Mucosa of rectum (tissue), 2 donors: Measurements from ENCODE around the gene XRCC4.
"Not testable (repeated sequence)": the region's sequence is repeated elsewhere in the genome, so short reads cannot be mapped to it uniquely, and the experiment has no call there.

Experiments
- H3K27ac ChIP-seq, 2 donors: one replicate each; pipeline ENCODE4 v1.7.0; 2013; ENCODE audit warnings: inconsistent platforms in 2 of 2, low read depth in 2 of 2, low read length in 2 of 2
- H3K27me3 ChIP-seq, 2 donors: one replicate each; pipeline ENCODE4 v1.7.0; 2013; ENCODE audit warnings: low read length in 2 of 2; ENCODE audit not compliant: control insufficient read depth in 2 of 2, insufficient read depth in 2 of 2
- H3K36me3 ChIP-seq, 2 donors: one replicate each; pipeline ENCODE4 v1.7.0; 2013; ENCODE audit warnings: low read length in 2 of 2; ENCODE audit not compliant: control insufficient read depth in 2 of 2, insufficient read depth in 2 of 2
- H3K4me1 ChIP-seq, 2 donors: one replicate each; pipeline ENCODE4 v1.7.0; 2013; ENCODE audit warnings: low read length in 2 of 2, mild to moderate bottlenecking in 1 of 2; ENCODE audit not compliant: control insufficient read depth in 2 of 2, insufficient read depth in 2 of 2
- H3K4me3 ChIP-seq, 2 donors: one replicate each; pipeline ENCODE4 v1.7.0; 2013; ENCODE audit warnings: low read length in 2 of 2
- H3K9ac ChIP-seq, 2 donors: one replicate each; pipeline ENCODE4 v1.7.0; 2013; ENCODE audit warnings: low read length in 2 of 2, low read depth in 1 of 2, mild to moderate bottlenecking in 1 of 2
- H3K9me3 ChIP-seq, 2 donors: one replicate each; pipeline ENCODE4 v1.7.0; 2013; ENCODE audit warnings: low read length in 2 of 2; ENCODE audit not compliant: control insufficient read depth in 2 of 2
- donor health status: healthy.
- donor health status: Normal muscosa, but diverticular disease.

Gene XRCC4

GRCh38 chr5:83353231-83353630 lies 275.9 kb downstream of the XRCC4 start:
- Histone ChIP-seq H3K4me1 (no peaks in the 10 kb centered on the region), H3K4me3 (no peak overlapping the region), H3K27ac (no peak overlapping the region), H3K36me3 (no peaks in the 10 kb centered on the region), H3K27me3 (no peaks in the 10 kb centered on the region), H3K9ac (no peak overlapping the region), H3K9me3 (peaks cover 0 to 3% of the 10 kb centered on the region in 2 donors)

- Histone ChIP-seq H3K36me3 (no peaks in the 10 kb centered on the region), H3K4me3 (no peak overlapping the region), H3K27me3 (no peaks in the 10 kb centered on the region), H3K27ac (no peak overlapping the region), H3K9ac (no peak overlapping the region), H3K4me1 (no peaks in the 10 kb centered on the region), H3K9me3 (peaks cover 0 to 3% of the 10 kb centered on the region in 2 donors)
Measured at GRCh38 chr5:83353774-83354173, 276.4 kb downstream of the XRCC4 start.

- Histone ChIP-seq H3K36me3 (no peaks in the 10 kb centered on the region), H3K4me3 (no peak overlapping the region), H3K9me3 (peaks cover 0 to under 1% of the 10 kb centered on the region in 2 donors), H3K9ac (no peak overlapping the region), H3K27me3 (no peaks in the 10 kb centered on the region), H3K4me1 (no peaks in the 10 kb centered on the region), H3K27ac (no peak overlapping the region)
Measured at GRCh38 chr5:83354958-83355357, 277.6 kb downstream of the XRCC4 start.

- H3K27me3 ChIP-seq: not testable (repeated sequence)
Measured at GRCh38 chr5:83355482-83356014, 278.2 kb downstream of the XRCC4 start.

GRCh38 chr5:83357621-83358231 lies 280.4 kb downstream of the XRCC4 start:
- Histone ChIP-seq H3K27ac (no peak overlapping the region), H3K4me3 (no peak overlapping the region), H3K9ac (no peak overlapping the region), H3K9me3 (peaks cover 0 to 2% of the 10 kb centered on the region in 2 donors), H3K27me3 (no peaks in the 10 kb centered on the region), H3K36me3 (no peaks in the 10 kb centered on the region), H3K4me1 (no peaks in the 10 kb centered on the region)

More at GRCh38 chr5:83355482-83356014, 278.2 kb downstream of the XRCC4 start:
- not testable (repeated sequence) for H3K9ac ChIP-seq, H3K27ac ChIP-seq, H3K4me1 ChIP-seq, H3K36me3 ChIP-seq, H3K9me3 ChIP-seq, H3K4me3 ChIP-seq

GRCh38 chr5:83360573-83360972 lies 283.2 kb downstream of the XRCC4 start:
- no peaks in the 10 kb centered on the region for H3K36me3 ChIP-seq
- no peak overlapping the region for H3K4me3 ChIP-seq
- peaks cover 0 to 2% of the 10 kb centered on the region in 2 donors for H3K9me3 ChIP-seq
- H3K9ac ChIP-seq: no peak overlapping the region
- H3K27me3 ChIP-seq: no peaks in the 10 kb centered on the region
- no peaks in the 10 kb centered on the region for H3K4me1 ChIP-seq
- no peak overlapping the region for H3K27ac ChIP-seq

- no peaks in the 10 kb centered on the region for H3K27me3 ChIP-seq
- no peak overlapping the region for H3K27ac ChIP-seq
Measured at GRCh38 chr5:83362526-83362925, 285.2 kb downstream of the XRCC4 start.

GRCh38 chr5:83363111-83363885 lies 286.0 kb downstream of the XRCC4 start:
- Histone ChIP-seq H3K9me3 (peaks cover 0 to 2% of the 10 kb centered on the region in 2 donors), H3K4me1 (no peaks in the 10 kb centered on the region), H3K9ac (no peak overlapping the region), H3K36me3 (no peaks in the 10 kb centered on the region), H3K27ac (no peak overlapping the region), H3K27me3 (no peaks in the 10 kb centered on the region), H3K4me3 (no peak overlapping the region)

More at GRCh38 chr5:83362526-83362925, 285.2 kb downstream of the XRCC4 start:
- H3K9ac ChIP-seq: no peak overlapping the region
- no peak overlapping the region for H3K4me3 ChIP-seq
- no peaks in the 10 kb centered on the region for H3K36me3 ChIP-seq
- peaks cover 0 to 2% of the 10 kb centered on the region in 2 donors for H3K9me3 ChIP-seq
- no peaks in the 10 kb centered on the region for H3K4me1 ChIP-seq

- Histone ChIP-seq H3K4me3 (no peak overlapping the region), H3K9me3 (peaks cover 0 to 2% of the 10 kb centered on the region in 2 donors), H3K27me3 (no peaks in the 10 kb centered on the region), H3K27ac (no peak overlapping the region), H3K4me1 (no peaks in the 10 kb centered on the region), H3K9ac (no peak overlapping the region), H3K36me3 (no peaks in the 10 kb centered on the region)
Measured at GRCh38 chr5:83363886-83364275, 286.5 kb downstream of the XRCC4 start.
